ENCODE measurements around the gene STMN1. TPM values are rescaled to one million over a fixed set of nuclear protein-coding genes. Genes with fewer than 3 reads are reported as not detected.
A peak's percentile ranks its signal among the peaks of the same experiment; 100 is the strongest.

Gene STMN1
- total RNA-seq, 1 experiment from 2014 or later, result 495 TPM

GRCh38 chr1:25895365-25895990, 10.7 kb downstream of the STMN1 start:
- DNase-seq (ENCODE audit: low read depth), result peak; percentile 83

DNA sequence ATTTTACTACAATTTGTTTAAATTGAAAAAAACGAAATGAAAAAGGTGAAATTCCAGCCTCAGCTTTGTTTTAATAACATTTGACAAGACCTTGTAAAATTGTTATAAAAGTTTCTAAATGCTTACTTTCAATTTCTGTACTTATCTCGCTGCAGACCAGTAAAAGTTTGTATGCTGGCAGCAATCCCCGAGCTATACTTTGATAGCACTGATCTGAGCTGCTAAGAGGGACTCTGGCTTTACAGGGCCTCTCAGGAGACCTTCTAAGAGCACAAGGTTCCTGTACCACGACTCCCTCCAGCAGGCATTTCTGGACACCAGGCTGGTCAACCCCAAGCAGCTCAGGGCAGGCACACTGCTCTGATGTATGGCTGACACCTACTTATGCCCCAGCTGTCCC, 13.1 kb downstream of the STMN1 start:
- no peak for DNase-seq (ENCODE audit: low read depth)

- DNase-seq (ENCODE audit: low read depth), result no peak
Observed at GRCh38 chr1:25891606-25892005, 14.6 kb downstream of the STMN1 start.

DNA sequence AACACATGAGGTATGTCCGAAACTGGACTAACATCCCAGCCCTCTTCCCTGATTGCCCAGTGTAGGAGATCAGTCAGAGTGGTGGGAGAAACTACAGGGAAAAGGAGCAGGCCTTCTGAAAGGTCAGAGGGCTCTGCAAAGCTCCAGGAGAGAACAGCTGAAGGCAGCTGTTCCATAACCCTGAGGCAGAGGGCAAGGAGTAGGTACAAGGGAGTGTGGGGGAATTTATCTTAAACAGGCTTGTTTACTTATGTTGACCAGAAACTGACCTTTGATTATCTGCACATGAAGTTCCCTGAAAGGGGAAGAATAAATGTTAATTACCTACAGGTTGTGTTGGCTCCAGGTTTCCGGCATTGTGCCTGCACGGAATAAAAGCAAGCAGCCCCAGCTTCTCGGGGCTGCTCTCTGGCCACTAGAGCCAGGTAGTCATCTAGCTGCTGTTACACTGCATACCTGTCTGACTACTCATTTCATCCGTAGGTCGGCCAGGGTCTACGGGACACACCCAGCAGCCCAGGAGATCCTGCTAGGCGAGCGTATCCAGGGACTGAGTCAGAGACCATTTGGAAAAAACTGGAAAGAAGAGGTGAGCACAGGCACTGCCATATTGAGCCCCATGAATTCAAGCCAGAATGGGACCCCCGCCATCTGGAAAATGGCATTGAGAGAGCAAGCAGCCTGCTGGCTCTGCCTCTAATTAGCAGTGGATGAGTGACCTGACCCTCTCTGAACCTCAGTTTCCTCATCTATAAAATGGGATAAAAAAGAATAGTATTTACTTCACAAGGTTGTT, 15.8 kb downstream of the STMN1 start:
- DNase-seq (ENCODE audit: low read depth), result no peak

DNA sequence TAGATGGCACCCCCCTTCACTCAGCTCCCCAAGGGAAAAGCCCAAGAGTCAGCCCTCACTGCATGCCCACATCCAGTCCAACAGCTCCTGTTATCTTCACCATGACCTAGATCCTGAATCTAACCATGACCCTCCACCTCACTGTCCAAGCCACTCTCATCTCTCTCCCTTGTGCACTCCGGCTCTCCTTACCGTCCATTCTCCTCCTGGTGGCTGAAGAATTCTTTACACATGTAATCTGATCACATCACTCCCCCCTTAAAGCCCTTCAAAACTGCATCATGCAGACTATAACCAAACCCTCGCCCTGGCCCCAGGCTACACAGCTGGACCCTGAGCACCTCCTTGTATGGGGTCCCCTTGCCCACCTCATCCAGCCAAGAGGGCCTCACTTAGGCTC, 16.7 kb downstream of the STMN1 start:
- no peak for DNase-seq (ENCODE audit: low read depth)

GRCh38 chr1:25888426-25888987, 17.7 kb downstream of the STMN1 start:
- DNase-seq (ENCODE audit: low read depth), result no peak

DNA sequence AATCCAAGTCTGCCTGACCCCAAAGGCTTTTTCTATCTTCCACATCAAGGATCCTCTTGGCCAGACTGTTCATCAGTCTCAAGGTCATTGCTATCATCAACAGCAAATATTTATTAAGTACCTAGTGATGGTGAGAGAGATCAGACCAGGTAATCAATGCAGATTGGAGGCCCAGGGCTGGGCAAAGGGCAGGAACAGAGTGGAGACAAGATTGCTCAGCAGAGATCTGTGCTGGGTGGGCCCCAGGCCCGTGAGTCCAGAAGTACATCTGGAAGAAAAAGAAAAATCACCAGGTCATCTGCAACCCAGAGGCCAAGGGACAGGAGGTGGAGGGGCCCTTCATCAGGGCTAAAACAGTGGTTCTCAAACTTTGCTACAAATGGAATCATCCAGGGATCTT, 20.6 kb downstream of the STMN1 start:
- DNase-seq (ENCODE audit: low read depth), result no peak

DNA sequence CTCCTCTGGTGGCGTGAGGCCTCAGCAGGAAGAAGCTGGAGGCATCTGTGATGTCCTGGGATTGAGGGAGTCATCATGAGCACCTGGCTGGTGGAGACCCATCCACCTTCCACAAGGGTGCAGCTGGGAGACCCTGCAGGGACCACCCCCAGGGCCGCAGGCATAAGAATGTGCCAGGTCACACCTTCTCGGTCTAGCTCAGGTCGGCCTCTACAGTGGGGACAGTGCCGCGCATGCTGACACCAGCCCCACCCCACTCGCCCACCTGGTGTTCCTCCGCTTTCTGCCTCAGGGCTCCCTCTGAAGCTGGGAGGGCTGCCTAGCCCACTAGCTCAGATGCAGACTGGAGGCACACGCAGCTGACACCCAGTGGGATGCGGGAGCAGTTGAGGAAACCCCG, 25.0 kb downstream of the STMN1 start:
- DNase-seq (ENCODE audit: low read depth), result no peak

DNA sequence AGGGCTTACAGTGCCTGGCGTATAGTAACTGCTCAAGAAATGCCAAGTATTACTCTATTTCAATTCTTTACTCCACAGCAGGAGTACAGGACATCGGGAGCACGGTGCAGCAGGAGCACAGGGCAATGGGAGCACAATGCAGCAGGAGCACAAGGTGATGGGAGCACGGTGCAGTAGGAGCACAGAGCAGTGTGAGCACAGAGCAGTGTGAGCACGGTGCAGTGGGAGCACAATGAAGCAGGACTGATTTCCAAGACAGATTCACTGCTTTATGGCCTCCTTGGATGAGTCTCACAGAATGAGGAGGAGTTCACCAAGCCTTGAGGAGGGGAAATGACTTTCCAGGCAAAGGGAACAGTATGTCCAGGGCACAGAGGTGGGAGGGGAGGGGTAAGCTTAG, 25.7 kb downstream of the STMN1 start:
- no peak for DNase-seq (ENCODE audit: low read depth)

- no peak for DNase-seq (ENCODE audit: low read depth)
Observed at GRCh38 chr1:25879675-25880074, 26.5 kb downstream of the STMN1 start.

DNA sequence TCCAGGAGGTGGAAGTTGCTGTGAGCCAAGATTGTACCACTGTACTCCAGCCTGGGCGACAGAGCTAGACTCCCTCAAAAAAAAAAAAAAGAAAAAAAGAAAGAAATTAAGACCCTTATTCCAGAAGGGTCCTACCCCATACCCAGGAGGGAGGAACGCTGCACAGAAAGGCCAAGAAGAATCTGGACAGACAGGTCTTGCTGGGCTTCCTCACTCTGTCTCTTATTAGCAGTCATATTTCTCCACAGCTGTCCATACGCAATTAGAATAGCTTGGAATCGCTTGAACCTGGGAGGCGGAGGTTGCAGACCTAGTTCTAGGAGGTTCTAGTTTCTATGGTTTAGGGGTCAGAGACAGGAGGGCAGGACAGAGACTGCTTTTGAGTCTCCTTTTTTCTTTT, 27.5 kb downstream of the STMN1 start:
- no peak for DNase-seq (ENCODE audit: low read depth)

DNA sequence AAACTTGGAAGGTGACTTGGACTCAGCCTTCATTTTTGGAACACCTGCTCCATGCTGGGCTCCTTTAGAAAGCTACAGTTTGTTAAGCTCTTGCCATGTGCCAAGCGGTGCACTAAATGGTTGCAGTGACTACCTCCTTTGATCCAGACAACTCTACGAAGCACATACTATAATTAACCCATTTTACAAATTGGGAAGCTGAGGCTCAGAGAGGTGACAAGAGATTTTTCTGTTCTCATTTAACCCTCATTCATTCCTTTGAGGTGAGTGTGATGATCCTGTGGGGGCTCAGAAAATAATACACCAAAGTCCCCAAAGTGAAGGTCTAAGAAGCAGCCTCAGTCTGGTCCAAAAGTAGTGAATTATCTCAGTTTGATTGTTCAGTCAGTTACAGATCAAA, 29.1 kb downstream of the STMN1 start:
- DNase-seq (ENCODE audit: low read depth), result no peak

GRCh38 chr1:25876693-25877077, 29.5 kb downstream of the STMN1 start:
- DNase-seq (ENCODE audit: low read depth), result no peak

GRCh38 chr1:25875856-25876692, 30.1 kb downstream of the STMN1 start:
- no peak for DNase-seq (ENCODE audit: low read depth)

GRCh38 chr1:25875154-25875855, 30.9 kb downstream of the STMN1 start, which contains the start of gene PAQR7:
Gene PAQR7, minus strand, starts transcription at chr1:25875708. Its CDS starts 11,869 bp downstream, at chr1:25863839.
- peak; percentile 79 for DNase-seq (ENCODE audit: low read depth)

GRCh38 chr1:25874635-25875153, 31.5 kb downstream of the STMN1 start:
- no peak for DNase-seq (ENCODE audit: low read depth)

DNA sequence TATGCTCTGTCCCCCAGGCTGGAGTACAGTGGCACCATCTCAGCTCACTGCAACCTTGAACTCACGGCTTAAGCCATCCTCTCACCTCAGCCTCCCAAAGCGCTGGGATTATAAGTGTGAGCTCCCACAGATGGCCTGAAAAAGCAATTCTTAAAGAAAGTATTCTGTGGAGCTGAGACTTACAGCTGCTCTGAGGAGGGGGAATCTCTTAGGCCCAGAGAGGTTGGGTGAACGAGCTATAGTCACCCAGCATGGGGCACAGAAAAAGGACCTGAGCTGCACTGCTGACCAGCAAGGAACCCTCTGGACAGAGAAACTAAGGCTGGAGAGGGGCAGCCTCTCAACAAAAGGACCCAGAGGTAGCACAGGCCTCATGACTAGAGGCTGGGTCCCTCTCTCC, 32.0 kb downstream of the STMN1 start:
- no peak for DNase-seq (ENCODE audit: low read depth)

DNA sequence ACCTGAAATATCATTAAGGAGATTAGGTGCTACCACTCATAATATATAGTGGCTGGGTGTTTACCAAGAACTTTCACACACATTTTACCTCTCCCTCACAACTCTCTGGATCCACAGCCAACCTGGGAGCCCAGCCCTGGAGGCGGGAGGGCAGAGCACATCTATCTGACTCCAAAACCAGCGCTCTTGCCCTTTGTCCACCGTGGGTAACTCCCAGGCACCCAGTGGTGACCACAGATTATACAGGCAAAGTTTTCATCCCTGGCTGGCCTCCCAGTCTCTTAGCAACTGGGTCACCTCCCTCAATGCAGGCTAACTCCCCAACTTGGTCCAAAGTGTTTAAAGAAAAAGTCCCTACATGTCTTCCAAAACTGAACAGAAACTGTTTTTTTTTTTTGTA, 33.1 kb downstream of the STMN1 start:
- peak; percentile 41 for DNase-seq (ENCODE audit: low read depth)

DNA sequence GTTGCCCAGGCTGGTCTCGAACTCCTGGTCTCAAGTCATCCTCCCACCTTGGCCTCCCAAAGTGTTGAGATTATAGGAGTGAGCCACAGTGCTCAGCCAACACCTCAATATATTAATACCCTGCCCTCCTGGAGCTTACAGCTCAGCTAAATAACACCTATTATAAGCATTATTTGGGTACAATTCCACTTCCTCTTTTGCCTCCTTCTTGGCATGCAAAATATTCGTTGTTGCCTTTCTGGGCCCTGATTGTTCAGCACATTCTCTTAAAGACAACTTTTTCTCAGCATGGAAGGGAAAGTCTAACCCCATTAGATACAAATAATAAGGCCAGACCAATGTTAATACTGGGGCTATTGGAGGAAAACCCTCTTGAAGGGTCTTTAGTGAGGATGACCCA, 33.5 kb downstream of the STMN1 start:
- DNase-seq (ENCODE audit: low read depth), result no peak

GRCh38 chr1:25871704-25872494, 34.3 kb downstream of the STMN1 start:
- DNase-seq (ENCODE audit: low read depth), result no peak

Measured in RPMI7951 (cell line).